Stimulated activated naive CD8-positive, alpha-beta T cell treated with anti-CD3 and anti-CD28 coated beads, Interleukin-15, Interleukin-2, amounts not matched to agents 100 ng/mL and 50 ng/mL, for 24 hours (primary cell): ENCODE data around the gene ZNF2.
"Not testable (repeated sequence)": the region's sequence is repeated elsewhere in the genome, so short reads cannot be mapped to it uniquely, and the experiment has no call there.

ENCODE experiments used
- H3K27ac Mint-ChIP-seq: one replicate; pipeline ENCODE4 v1.8.0; 2021; ENCODE audit warnings: mild to moderate bottlenecking, mixed read lengths
- H3K27me3 Mint-ChIP-seq: one replicate; pipeline ENCODE4 v1.8.0; 2021; ENCODE audit warnings: mixed read lengths
- H3K36me3 Mint-ChIP-seq: one replicate; pipeline ENCODE4 v1.8.0; 2021; ENCODE audit warnings: low read depth, mixed read lengths
- H3K4me1 Mint-ChIP-seq: one replicate; pipeline ENCODE4 v1.8.0; 2021; ENCODE audit warnings: low read depth, mixed read lengths
- H3K4me3 Mint-ChIP-seq: one replicate; pipeline ENCODE4 v1.8.0; 2021; ENCODE audit warnings: mild to moderate bottlenecking, mixed read lengths
- H3K9me3 Mint-ChIP-seq: one replicate; pipeline ENCODE4 v1.8.0; 2021; ENCODE audit warnings: mixed read lengths

ZNF2 gene

GRCh38 chr2:95174031-95174542, 8.5 kb downstream of the ZNF2 start:
- Mint-ChIP-seq H3K4me3 (no peak overlapping the region), H3K27ac (no peak overlapping the region), H3K27me3 (no peaks in the 10 kb centered on the region), H3K4me1 (no peaks in the 10 kb centered on the region), H3K36me3 (peaks cover 33% of the 10 kb centered on the region), H3K9me3 (peaks cover 3% of the 10 kb centered on the region)

- H3K4me3 Mint-ChIP-seq: no peak overlapping the region
- H3K9me3 Mint-ChIP-seq: peaks cover 27% of the 10 kb centered on the region
- peaks cover 81% of the 10 kb centered on the region for H3K36me3 Mint-ChIP-seq
- H3K4me1 Mint-ChIP-seq: no peaks in the 10 kb centered on the region
- H3K27me3 Mint-ChIP-seq: no peaks in the 10 kb centered on the region
- H3K27ac Mint-ChIP-seq: no peak overlapping the region
These were observed 13.8 kb downstream of the ZNF2 start for GRCh38 chr2:95179451-95179850.

GRCh38 chr2:95181774-95182173, 16.2 kb downstream of the ZNF2 start:
- H3K36me3 Mint-ChIP-seq: peaks cover 82% of the 10 kb centered on the region
- no peaks in the 10 kb centered on the region for H3K27me3 Mint-ChIP-seq
- H3K4me1 Mint-ChIP-seq: no peaks in the 10 kb centered on the region
- H3K9me3 Mint-ChIP-seq: peaks cover 38% of the 10 kb centered on the region
- H3K4me3 Mint-ChIP-seq: no peak overlapping the region
- H3K27ac Mint-ChIP-seq: no peak overlapping the region

- peaks cover 5% of the 10 kb centered on the region for H3K27me3 Mint-ChIP-seq
- H3K4me3 Mint-ChIP-seq: no peak overlapping the region
- H3K27ac Mint-ChIP-seq: no peak overlapping the region
- peaks cover 50% of the 10 kb centered on the region for H3K36me3 Mint-ChIP-seq
- H3K4me1 Mint-ChIP-seq: no peaks in the 10 kb centered on the region
- H3K9me3 Mint-ChIP-seq: peaks cover 32% of the 10 kb centered on the region
These were observed 19.6 kb downstream of the ZNF2 start for GRCh38 chr2:95185197-95185596.

GRCh38 chr2:95185973-95186372, 20.4 kb downstream of the ZNF2 start:
- H3K27me3 Mint-ChIP-seq: peaks cover 8% of the 10 kb centered on the region
- no peak overlapping the region for H3K4me3 Mint-ChIP-seq
- peaks cover 42% of the 10 kb centered on the region for H3K36me3 Mint-ChIP-seq
- H3K27ac Mint-ChIP-seq: no peak overlapping the region
- no peaks in the 10 kb centered on the region for H3K4me1 Mint-ChIP-seq
- peaks cover 27% of the 10 kb centered on the region for H3K9me3 Mint-ChIP-seq

GRCh38 chr2:95192956-95193355, 27.3 kb downstream of the ZNF2 start:
- H3K4me3 Mint-ChIP-seq, H3K36me3 Mint-ChIP-seq, H3K27ac Mint-ChIP-seq, H3K4me1 Mint-ChIP-seq, H3K9me3 Mint-ChIP-seq: not testable (repeated sequence)
- H3K27me3 Mint-ChIP-seq: peaks cover 27% of the 10 kb centered on the region

GRCh38 chr2:95203911-95204310, 38.3 kb downstream of the ZNF2 start:
- no peak overlapping the region for H3K27ac Mint-ChIP-seq
- H3K9me3 Mint-ChIP-seq: peaks cover 17% of the 10 kb centered on the region
- H3K4me3 Mint-ChIP-seq: no peak overlapping the region
- peaks cover 10% of the 10 kb centered on the region for H3K36me3 Mint-ChIP-seq
- peaks cover 16% of the 10 kb centered on the region for H3K4me1 Mint-ChIP-seq
- H3K27me3 Mint-ChIP-seq: no peaks in the 10 kb centered on the region

GRCh38 chr2:95204396-95204795, 38.8 kb downstream of the ZNF2 start:
- peaks cover 21% of the 10 kb centered on the region for H3K4me1 Mint-ChIP-seq
- H3K4me3 Mint-ChIP-seq: no peak overlapping the region
- peaks cover 22% of the 10 kb centered on the region for H3K9me3 Mint-ChIP-seq
- no peak overlapping the region for H3K27ac Mint-ChIP-seq
- H3K27me3 Mint-ChIP-seq: no peaks in the 10 kb centered on the region
- peaks cover 15% of the 10 kb centered on the region for H3K36me3 Mint-ChIP-seq

GRCh38 chr2:95206096-95206495, 40.5 kb downstream of the ZNF2 start:
- H3K9me3 Mint-ChIP-seq: peaks cover 31% of the 10 kb centered on the region
- peak overlapping the region; percentile 90 for H3K4me3 Mint-ChIP-seq
- no peaks in the 10 kb centered on the region for H3K27me3 Mint-ChIP-seq
- no peak overlapping the region for H3K27ac Mint-ChIP-seq
- peaks cover 29% of the 10 kb centered on the region for H3K36me3 Mint-ChIP-seq
- peaks cover 22% of the 10 kb centered on the region for H3K4me1 Mint-ChIP-seq

- H3K36me3 Mint-ChIP-seq: peaks cover 41% of the 10 kb centered on the region
- peak within 1 kb of the TSS; percentile 90 for H3K4me3 Mint-ChIP-seq
- peaks cover 22% of the 10 kb centered on the region for H3K4me1 Mint-ChIP-seq
- peak within 1 kb of the TSS; percentile 54 for H3K27ac Mint-ChIP-seq
- H3K27me3 Mint-ChIP-seq: no peaks in the 10 kb centered on the region
- peaks cover 41% of the 10 kb centered on the region for H3K9me3 Mint-ChIP-seq
These were observed 41.7 kb downstream of the ZNF2 start, which contains the start of gene ZNF892 for GRCh38 chr2:95207111-95207961. Gene ZNF892 (plus strand): TSS chr2:95207521. CDS start chr2:95207816, 295 bp downstream.

GRCh38 chr2:95208106-95208505, 42.5 kb downstream of the ZNF2 start:
- no peak overlapping the region for H3K27ac Mint-ChIP-seq
- peak overlapping the region; percentile 90 for H3K4me3 Mint-ChIP-seq
- H3K9me3 Mint-ChIP-seq: peaks cover 44% of the 10 kb centered on the region
- H3K36me3 Mint-ChIP-seq: peaks cover 49% of the 10 kb centered on the region
- peaks cover 22% of the 10 kb centered on the region for H3K4me1 Mint-ChIP-seq
- no peaks in the 10 kb centered on the region for H3K27me3 Mint-ChIP-seq

- Mint-ChIP-seq H3K36me3 (peaks cover 96% of the 10 kb centered on the region), H3K27me3 (no peaks in the 10 kb centered on the region)
These were observed 49.5 kb downstream of the ZNF2 start for GRCh38 chr2:95215018-95215612.

GRCh38 chr2:95220449-95220848, 54.8 kb downstream of the ZNF2 start:
- H3K27ac Mint-ChIP-seq: no peak overlapping the region
- no peak overlapping the region for H3K4me3 Mint-ChIP-seq
- peaks cover 77% of the 10 kb centered on the region for H3K36me3 Mint-ChIP-seq
- H3K4me1 Mint-ChIP-seq: no peaks in the 10 kb centered on the region
- no peaks in the 10 kb centered on the region for H3K27me3 Mint-ChIP-seq
- peaks cover 69% of the 10 kb centered on the region for H3K9me3 Mint-ChIP-seq

More at GRCh38 chr2:95215018-95215612, 49.5 kb downstream of the ZNF2 start:
- Mint-ChIP-seq H3K4me3 (no peak overlapping the region), H3K4me1 (no peaks in the 10 kb centered on the region), H3K27ac (no peak overlapping the region), H3K9me3 (peaks cover 76% of the 10 kb centered on the region)

- Mint-ChIP-seq H3K4me3 (no peak overlapping the region), H3K27ac (no peak overlapping the region), H3K36me3 (peaks cover 40% of the 10 kb centered on the region), H3K4me1 (no peaks in the 10 kb centered on the region), H3K9me3 (peaks cover 63% of the 10 kb centered on the region), H3K27me3 (no peaks in the 10 kb centered on the region)
These were observed 60.0 kb downstream of the ZNF2 start for GRCh38 chr2:95225658-95226057.

GRCh38 chr2:95231723-95232122, 66.1 kb downstream of the ZNF2 start:
- H3K9me3 Mint-ChIP-seq: peaks cover 50% of the 10 kb centered on the region
- no peaks in the 10 kb centered on the region for H3K4me1 Mint-ChIP-seq
- H3K4me3 Mint-ChIP-seq: no peak overlapping the region

More at GRCh38 chr2:95231723-95232122, 66.1 kb downstream of the ZNF2 start:
- Mint-ChIP-seq H3K27ac (no peak overlapping the region), H3K36me3 (peaks cover 12% of the 10 kb centered on the region), H3K27me3 (no peaks in the 10 kb centered on the region)
